HG03095 (cell line): ENCODE measurements around the gene CACNA1D.

ENCODE experiments used
- ATAC-seq: cut with Tn5 transposase; IDR thresholded peaks from one replicate; pipeline ENCODE4 v1.9.1; 2021; ENCODE audit warnings: moderate library complexity; ENCODE audit not compliant: unreplicated experiment

Gene CACNA1D

GRCh38 chr3:53495146-53495519 is 722 bp downstream of the CACNA1D start:
- no peak for ATAC-seq

- ATAC-seq: no peak
Measured at GRCh38 chr3:53495520-53496391, 1.3 kb downstream of the CACNA1D start.

GRCh38 chr3:53496392-53496670 is 1.9 kb downstream of the CACNA1D start:
- no peak for ATAC-seq

- no peak for ATAC-seq
Measured at GRCh38 chr3:53496984-53497383, 2.6 kb downstream of the CACNA1D start.

GRCh38 chr3:53498806-53499641 is 4.6 kb downstream of the CACNA1D start:
- no peak for ATAC-seq

GRCh38 chr3:53500165-53500777 is 5.9 kb downstream of the CACNA1D start:
- ATAC-seq: no peak

- ATAC-seq: no peak
Measured at GRCh38 chr3:53501178-53501577, 6.8 kb downstream of the CACNA1D start.

GRCh38 chr3:53502737-53503136 is 8.3 kb downstream of the CACNA1D start:
- ATAC-seq: no peak

- no peak for ATAC-seq
Measured at GRCh38 chr3:53503195-53503594, 8.8 kb downstream of the CACNA1D start.

- ATAC-seq: no peak
Measured at GRCh38 chr3:53506110-53506762, 11.8 kb downstream of the CACNA1D start.

GRCh38 chr3:53506763-53507145 is 12.3 kb downstream of the CACNA1D start:
- no peak for ATAC-seq

GRCh38 chr3:53509494-53509893 is 15.1 kb downstream of the CACNA1D start:
- ATAC-seq: no peak

- no peak for ATAC-seq
Measured at GRCh38 chr3:53510508-53510907, 16.1 kb downstream of the CACNA1D start.

- no peak for ATAC-seq
Measured at GRCh38 chr3:53511246-53511645, 16.8 kb downstream of the CACNA1D start.

GRCh38 chr3:53513556-53514190 is 19.3 kb downstream of the CACNA1D start:
- ATAC-seq: no peak

GRCh38 chr3:53516339-53516738 is 21.9 kb downstream of the CACNA1D start:
- no peak for ATAC-seq

GRCh38 chr3:53518495-53518981 is 24.1 kb downstream of the CACNA1D start:
- ATAC-seq: no peak

- ATAC-seq: no peak
Measured at GRCh38 chr3:53519065-53519709, 24.8 kb downstream of the CACNA1D start.

GRCh38 chr3:53523346-53523745 is 28.9 kb downstream of the CACNA1D start:
- ATAC-seq: no peak

GRCh38 chr3:53524566-53524965 is 30.2 kb downstream of the CACNA1D start:
- ATAC-seq: no peak
